OCI-LY3 (cell line): ENCODE measurements around the gene TMEM190.

Source experiments
- H2AFZ ChIP-seq: fragments of 200-600, 300-600 bp; shearing (Covaris generic); 2 replicates; pipeline ENCODE4 v1.6.0; 2014; ENCODE audit warnings: antibody characterized with exemption, low read depth, low read length
- H3K27ac ChIP-seq: fragments of 200-600, 300-600 bp; sonication (generic); 2 replicates; pipeline ENCODE4 v1.5.1; 2014; ENCODE audit warnings: mild to moderate bottlenecking, low read length, moderate library complexity, mixed read lengths
- H3K27me3 ChIP-seq: fragments of 200-600, 300-600 bp; sonication (generic); 2 replicates; pipeline ENCODE4 v1.6.1; 2014; ENCODE audit warnings: low read depth, low read length, mixed read lengths
- H3K36me3 ChIP-seq: fragments of 200-600, 300-600 bp; sonication (generic); replicated peaks from 2 replicates; pipeline ENCODE3; 2014; ENCODE audit warnings: low read depth, low read length, mixed read lengths
- H3K4me1 ChIP-seq: fragments of 300-600, 200-600 bp; sonication (generic); 2 replicates; pipeline ENCODE4 v1.6.1; 2014; ENCODE audit warnings: low read length, mixed read lengths
- H3K4me2 ChIP-seq: fragments of 200-600, 300-600 bp; sonication (generic); 2 replicates; pipeline ENCODE4 v1.6.1; 2014; ENCODE audit warnings: low read length, mixed read lengths
- H3K4me3 ChIP-seq: fragments of 300-600, 200-600 bp; sonication (generic); 2 replicates; pipeline ENCODE4 v1.5.1; 2014; ENCODE audit warnings: antibody characterized with exemption, mild to moderate bottlenecking, low read length, moderate library complexity
- H3K79me2 ChIP-seq: fragments of 300-600, 200-600 bp; shearing (Covaris generic); 2 replicates; pipeline ENCODE4 v1.6.1; 2014; ENCODE audit warnings: mild to moderate bottlenecking, low read length, mixed read lengths
- H3K9ac ChIP-seq: fragments of 300-600, 200-600 bp; shearing (Covaris generic); 2 replicates; pipeline ENCODE4 v1.6.0; 2014; ENCODE audit warnings: mild to moderate bottlenecking, low read length, moderate library complexity
- H3K9me3 ChIP-seq: fragments of 200-600, 300-600 bp; shearing (Covaris generic); 2 replicates; pipeline ENCODE4 v1.6.1; 2014; ENCODE audit warnings: low read length, mixed read lengths; ENCODE audit not compliant: insufficient read depth
- H4K20me1 ChIP-seq: fragments of 200-600, 300-600 bp; sonication (generic); 2 replicates; pipeline ENCODE4 v1.6.1; 2016; ENCODE audit warnings: low read length, mixed read lengths; ENCODE audit not compliant: insufficient read depth
- CTCF ChIP-seq: fragments of 200-600, 300-600 bp; sonication (generic); IDR thresholded peaks from 2 replicates; pipeline ENCODE4 v1.5.1; 2014; ENCODE audit warnings: antibody characterized with exemption, low read length, low read depth
- EZH2phosphoT487 ChIP-seq: fragments of 200-600 bp; shearing (Covaris generic); IDR thresholded peaks from 2 replicates; pipeline ENCODE4 v1.6.1; 2018; ENCODE audit warnings: antibody characterized with exemption, mixed run types, low read depth

Gene TMEM190

GRCh38 chr19:55383279-55384130 is 6.9 kb downstream of the TMEM190 start:
- Histone ChIP-seq H3K27ac (peak overlapping the region; percentile 89), H3K9ac (peak overlapping the region; percentile 93), H3K4me2 (peak overlapping the region; percentile 99), H2AFZ (no peak overlapping the region), H3K79me2 (peaks cover 60% of the 10 kb centered on the region), H3K36me3 (peaks cover 37% of the 10 kb centered on the region), H3K4me1 (peaks cover 31% of the 10 kb centered on the region), H3K27me3 (no peaks in the 10 kb centered on the region), H3K4me3 (peak overlapping the region; percentile 82), H3K9me3 (no peaks in the 10 kb centered on the region), H4K20me1 (peaks cover 25% of the 10 kb centered on the region)
- peak; percentile 22 for TF ChIP-seq CTCF
- no peak for TF ChIP-seq EZH2phosphoT487

- Histone ChIP-seq H3K27ac (peak within 1 kb of the TSS; percentile 89), H4K20me1 (peaks cover 33% of the 10 kb centered on the region), H3K4me2 (peak within 1 kb of the TSS; percentile 99), H3K36me3 (peaks cover 46% of the 10 kb centered on the region), H3K4me1 (peaks cover 31% of the 10 kb centered on the region), H2AFZ (peak within 1 kb of the TSS; percentile 85), H3K9me3 (no peaks in the 10 kb centered on the region), H3K9ac (peak within 1 kb of the TSS; percentile 93), H3K27me3 (no peaks in the 10 kb centered on the region), H3K4me3 (peak within 1 kb of the TSS; percentile 82), H3K79me2 (peaks cover 66% of the 10 kb centered on the region)
- TF ChIP-seq EZH2phosphoT487 (no peak), CTCF (no peak)
Measured at GRCh38 chr19:55384131-55384919, 7.7 kb downstream of the TMEM190 start, which contains the start of gene TMEM238. TMEM238 (minus strand) TSS chr19:55384292; CDS start chr19:55384259, 33 bp downstream.

- H3K4me3 ChIP-seq: peak overlapping the region; percentile 81
- peak overlapping the region; percentile 85 for H2AFZ ChIP-seq
- no peaks in the 10 kb centered on the region for H3K27me3 ChIP-seq
- peak overlapping the region; percentile 89 for H3K27ac ChIP-seq
- no peaks in the 10 kb centered on the region for H3K9me3 ChIP-seq
- peaks cover 31% of the 10 kb centered on the region for H3K4me1 ChIP-seq
- H3K9ac ChIP-seq: peak overlapping the region; percentile 93
- H3K79me2 ChIP-seq: peaks cover 66% of the 10 kb centered on the region
- H3K4me2 ChIP-seq: peak overlapping the region; percentile 99
- TF ChIP-seq CTCF (no peak), EZH2phosphoT487 (no peak)
- H4K20me1 ChIP-seq: peaks cover 41% of the 10 kb centered on the region
- H3K36me3 ChIP-seq: peaks cover 53% of the 10 kb centered on the region
Measured at GRCh38 chr19:55384920-55385723, 8.5 kb downstream of the TMEM190 start.
